GM12878 (cell line): ENCODE data around the gene RAB35. TPM values are rescaled to one million over a fixed set of nuclear protein-coding genes. Genes with fewer than 3 reads are reported as not detected.
A peak's percentile ranks its signal among the peaks of the same experiment; 100 is the strongest.

Experiments
- ATAC-seq: fragments of 200-7000 bp; cut with Tn5 transposase; 3 replicates; pipeline ENCODE4 v1.9.1; 2020; ENCODE audit warnings: mild to moderate bottlenecking, moderate library complexity
- BruUV-seq: library from RNA; stranded (reverse); fragments of 400-500 nt; replicated peaks from 2 replicates; lab custom pipeline; 2021; lab: Mats Ljungman, UMichigan
- CTCF ChIA-PET: fragments of 300-600 bp; sonication (Branson Sonifier 250); formaldehyde crosslinking; extraction: SDS; loops from one replicate; lab custom pipeline; 2021; ENCODE audit warnings: inconsistent platforms; lab: Yijun Ruan, JAX
- POLR2A ChIA-PET: fragments of 350-600 bp; formaldehyde crosslinking; extraction: SDS; loops from one replicate; lab custom pipeline; 2021; ENCODE audit warnings: inconsistent platforms; lab: Charles Lee
- RAD21 ChIA-PET: fragments of 300-600 bp; sonication (Branson Sonifier 250); formaldehyde crosslinking; loops from one replicate; lab custom pipeline; 2023; ENCODE audit warnings: antibody characterized with exemption; ENCODE audit not compliant: unreplicated experiment; lab: Charles Lee
- SMC1A ChIA-PET: fragments of 300-600 bp; sonication (Branson Sonifier 250); formaldehyde crosslinking; loops from one replicate; lab custom pipeline; 2023; ENCODE audit not compliant: unreplicated experiment, uncharacterized antibody; lab: Charles Lee
- DNase-seq: peaks from one replicate; pipeline ENCODE4 v3.0.0-alpha.2; 2011; ENCODE audit warnings: low read depth, low spot score
- FAIRE-seq: peaks from 3 replicates; lab custom pipeline; 2011; peaks lifted over from hg19 to GRCh38; lab: Jason Lieb, UNC
- H2AFZ ChIP-seq: 2 replicates; pipeline ENCODE4 v1.6.0; 2011; ENCODE audit warnings: low read depth, low read length, control low read depth; ENCODE audit not compliant: control insufficient read depth
- H3K27ac ChIP-seq: 2 replicates; pipeline ENCODE4 v1.5.1; 2011; ENCODE audit warnings: control low read depth; ENCODE audit not compliant: control insufficient read depth, insufficient read depth
- H3K27me3 ChIP-seq, 2 experiments: replicated peaks in 1 of 2; 2 replicates each; pipeline versions ENCODE4 v1.6.0 to v1.6.1; 2011; ENCODE audit warnings: low read length in 1 of 2; ENCODE audit not compliant: control insufficient read depth in 2 of 2, insufficient read depth in 2 of 2
- H3K36me3 ChIP-seq, 2 experiments: 2 replicates each; pipeline ENCODE4 v1.5.1; 2011; ENCODE audit warnings: low read length in 1 of 2; ENCODE audit not compliant: control insufficient read depth in 2 of 2, insufficient read depth in 2 of 2
- H3K4me1 ChIP-seq: 2 replicates; pipeline ENCODE4 v1.6.1; 2011; ENCODE audit warnings: mild to moderate bottlenecking, low read length, moderate library complexity, mixed read lengths; ENCODE audit not compliant: control insufficient read depth, insufficient read depth
- H3K4me2 ChIP-seq: 2 replicates; pipeline ENCODE4 v1.6.0; 2011; ENCODE audit warnings: control low read depth; ENCODE audit not compliant: control insufficient read depth, insufficient read depth
- H3K4me3 ChIP-seq: fragments of 200-600 bp; sonication (generic); 2 replicates; pipeline ENCODE4 v1.5.1; 2016
- H3K79me2 ChIP-seq: 2 replicates; pipeline ENCODE4 v1.6.0; 2011; ENCODE audit warnings: low read length; ENCODE audit not compliant: control insufficient read depth, insufficient read depth
- H3K9ac ChIP-seq: 2 replicates; pipeline ENCODE4 v1.8.0; 2011; ENCODE audit warnings: low read length, control low read depth, mixed read lengths; ENCODE audit not compliant: control insufficient read depth, insufficient read depth
- H3K9me3 ChIP-seq: replicated peaks from 3 replicates; pipeline ENCODE4 v1.5.1; 2011; ENCODE audit warnings: mild to moderate bottlenecking, low read length; ENCODE audit not compliant: control insufficient read depth, insufficient read depth
- H4K20me1 ChIP-seq: 2 replicates; pipeline ENCODE4 v1.6.0; 2011; ENCODE audit not compliant: control insufficient read depth, insufficient read depth
- CTCF ChIP-seq, 3 experiments: IDR thresholded peaks in 2 of 3; conservative IDR thresholded peaks in 1 of 3; 2 replicates each; pipeline ENCODE4 v1.5.1; 2011; ENCODE audit warnings: low read depth in 3 of 3, low read length in 3 of 3, mild to moderate bottlenecking in 3 of 3, control low read depth in 2 of 3, moderate library complexity in 2 of 3, inconsistent platforms in 1 of 3, mixed read lengths in 1 of 3; ENCODE audit not compliant: control insufficient read depth in 2 of 3, insufficient read depth in 1 of 3; ENCODE audit errors: extremely low read depth in 1 of 3
- IRF3 ChIP-seq: fragments of 450-650 bp; IDR thresholded peaks from 2 replicates; pipeline ENCODE4 v1.6.1; 2014; ENCODE audit warnings: mild to moderate bottlenecking
- NFIC ChIP-seq: IDR thresholded peaks from 2 replicates; pipeline ENCODE4 v1.6.1; 2012; ENCODE audit warnings: low read depth, mild to moderate bottlenecking, inconsistent platforms, low read length, moderate library complexity
- POLR2A ChIP-seq: IDR thresholded peaks from 2 replicates; pipeline ENCODE4 v1.6.1; 2011; ENCODE audit warnings: low read depth, mild to moderate bottlenecking, low read length
- SMAD1 ChIP-seq: fragments of 450-650 bp; IDR thresholded peaks from 2 replicates; pipeline ENCODE4 v1.6.1; 2018; ENCODE audit warnings: mild to moderate bottlenecking, low read depth; ENCODE audit not compliant: partially characterized antibody
- SUPT20H ChIP-seq: IDR thresholded peaks from 2 replicates; pipeline ENCODE4 v1.6.1; 2011; ENCODE audit warnings: low read depth, mild to moderate bottlenecking, low read length, moderate library complexity, borderline replicate concordance; ENCODE audit not compliant: control insufficient read depth
- TARDBP ChIP-seq: IDR thresholded peaks from 2 replicates; pipeline ENCODE4 v1.6.1; 2016; ENCODE audit warnings: borderline replicate concordance
- WGBS: methylation state at CpG from one replicate; pipeline ENCODE4 v1.1.6; 2016; ENCODE audit warnings: low lambda C conversion rate; ENCODE audit not compliant: insufficient replicate concordance, insufficient coverage; ENCODE audit errors: missing lambda C conversion rate; 5-methylcytosine and 5-hydroxymethylcytosine counted together
- in situ Hi-C: fragments of 300-500 bp; cut with MboI; formaldehyde crosslinking; loops from 9 replicates; pipeline ENCODE4 v1.14.3; 2018; ENCODE audit warnings: mixed read lengths
- intact Hi-C: fragments of 100-400 bp; cut with micrococcal nuclease; formaldehyde crosslinking; loops from one replicate; pipeline ENCODE4 v1.14.2; 2022; ENCODE audit not compliant: unreplicated experiment
- polyA plus RNA-seq, 11 experiments: library from polyadenylated mRNA; depleted of rRNA in 4 of 11; unstranded in 6 of 11; stranded (reverse) in 5 of 11; fragments of >200 nt; fragmentation: Nextera tagmentation in 4 of 11; fragmentation: Illumina TruSeq in 1 of 11; extraction: Ambion mirVana in 4 of 11; extraction: Trizol in 1 of 11; gene quantifications; 1 replicate in 1 of 11; 2 replicates in 10 of 11; pipeline versions ENCODE4 v1.2.1 to v1.2.3, GENCODE V29; 2011 to 2016; ENCODE audit warnings: inconsistent platforms in 2 of 11, missing spikeins in 2 of 11, low read depth in 1 of 11
- total RNA-seq, 4 experiments: library from RNA; depleted of rRNA in 3 of 4; stranded (reverse); fragments of >200 nt in 3 of 4; fragmentation: Illumina TruSeq in 1 of 4; extraction: Trizol in 1 of 4; gene quantifications; 2 replicates each; pipeline versions ENCODE4 v1.2.1 to v1.2.3, GENCODE V29; 2013 to 2021

Gene RAB35
- total and polyA plus RNA-seq, 10 of the 15 experiments (the other 5 are each of a cell fraction or from before 2014, with no cell fraction given), result 0.76 to 99.2 (median 43.8) TPM

GRCh38 chr12:120091371-120092090 lies 25.0 kb downstream of the RAB35 start:
- no peak for ATAC-seq
- no peaks in the 10 kb centered on the region for H3K27me3 ChIP-seq
- intact Hi-C loops (no loop called here), in situ Hi-C loops (no loop called here)
- TF ChIP-seq NFIC (no peak), SMAD1 (peak; percentile 61)
- RAD21 ChIA-PET, result interaction anchor here (0.6 to 1.3 kb wide), 2 partner anchors 41 to 103 kb away, joined by 3 to 5 read pairs; partner anchors contain the start of gene BICDL1
- H3K4me2 ChIP-seq, result no peak overlapping the region
- no peak overlapping the region for H3K9ac ChIP-seq
- H3K79me2 ChIP-seq, result no peaks in the 10 kb centered on the region
- no peaks in the 10 kb centered on the region; the same call in 1 of the 2 replicates for H4K20me1 ChIP-seq
- WGBS, result 89% methylated on average over 12 of the region's 12 CpGs
- H3K4me3 ChIP-seq, result no peak overlapping the region
- POLR2A ChIA-PET, result interaction anchor here (1.0 kb wide), 1 partner anchor 11 kb away, joined by 3 read pairs; no protein-coding TSS in a partner anchor
- BruUV-seq, result no TSS peak
- no peak for DNase-seq
- H2AFZ ChIP-seq, result no peak overlapping the region
- H3K4me1 ChIP-seq, result peaks cover 12% of the 10 kb centered on the region
- SMC1A ChIA-PET, result no interaction called here
- H3K36me3 ChIP-seq, result peaks cover 8 to 27% of the 10 kb centered on the region in 2 experiments
- no peak overlapping the region for H3K27ac ChIP-seq
- FAIRE-seq, result no peak
- CTCF ChIA-PET, result interaction anchor here (0.8 kb wide), 1 partner anchor 108 kb away, joined by 3 read pairs; no protein-coding TSS in a partner anchor
- H3K9me3 ChIP-seq, result no peaks in the 10 kb centered on the region

- H4K20me1 ChIP-seq, result no peaks in the 10 kb centered on the region; the same call in 1 of the 2 replicates
- in situ Hi-C loops (no loop called here), intact Hi-C loops (no loop called here)
- no peak for TF ChIP-seq CTCF (IDR thresholded peaks at IDR 0.05 in 2 of 3, conservative IDR thresholded peaks at IDR 0.05 in 1 of 3; ENCODE audit: control insufficient read depth in 2 of 3, extremely low read depth in 1 of 3, insufficient read depth in 1 of 3, low read depth in 3 of 3, low read length in 3 of 3)
- TF ChIP-seq SUPT20H, result no peak
- TF ChIP-seq POLR2A, result peak; percentile 24; the same call in 1 of the 2 replicates
- no peak for TF ChIP-seq IRF3
- TF ChIP-seq TARDBP, result no peak
- no peak for ATAC-seq
- H2AFZ ChIP-seq, result no peak overlapping the region
- ChIA-PET CTCF (interaction anchor here (0.8 kb wide), 1 partner anchor 109 kb away, joined by 3 read pairs; no protein-coding TSS in a partner anchor), RAD21 (interaction anchor here (1.3 kb wide), 1 partner anchor 102 kb away, joined by 5 read pairs; the partner anchor contains the start of gene BICDL1), POLR2A (interaction anchor here (1.0 kb wide), 1 partner anchor 12 kb away, joined by 3 read pairs; no protein-coding TSS in a partner anchor), SMC1A (no interaction called here)
- no peak overlapping the region for H3K27ac ChIP-seq
- no peak for DNase-seq
- H3K9ac ChIP-seq, result no peak overlapping the region
- H3K4me3 ChIP-seq, result no peak overlapping the region
- H3K36me3 ChIP-seq, result peaks cover 2 to 20% of the 10 kb centered on the region in 2 experiments
- no TSS peak for BruUV-seq
- H3K79me2 ChIP-seq, result no peaks in the 10 kb centered on the region
- H3K4me2 ChIP-seq, result no peak overlapping the region
- H3K4me1 ChIP-seq, result peaks cover 12% of the 10 kb centered on the region
- H3K27me3 ChIP-seq, result no peaks in the 10 kb centered on the region
- WGBS, result 97% methylated on average over 19 of the region's 19 CpGs
- no peaks in the 10 kb centered on the region for H3K9me3 ChIP-seq
- FAIRE-seq, result no peak
Observed at GRCh38 chr12:120090626-120091295, 25.8 kb downstream of the RAB35 start.
